WTC11 (cell line): ENCODE results near the gene DBH. TPM values are rescaled to one million over a fixed set of nuclear protein-coding genes. Genes with fewer than 3 reads are reported as not detected.

Experiments used
- ATAC-seq: fragments of 200-7000 bp; cut with Tn5 transposase; 2 replicates; pipeline ENCODE4 v1.10.0; 2021; ENCODE audit warnings: mild to moderate bottlenecking, moderate library complexity
- CTCF ChIA-PET: fragments of 300-600 bp; sonication (Branson Sonifier 250); formaldehyde crosslinking; loops from one replicate; lab custom pipeline; 2021; ENCODE audit warnings: antibody characterized with exemption; lab: Charles Lee
- POLR2A ChIA-PET: fragments of 350-600 bp; sonication (Branson Sonifier 250); formaldehyde crosslinking; loops from one replicate; lab custom pipeline; 2021; ENCODE audit warnings: antibody characterized with exemption; lab: Charles Lee
- DNase-seq: peaks from one replicate; pipeline ENCODE4 v3.0.0; 2021; ENCODE audit warnings: low spot score
- H3K27ac Mint-ChIP-seq: 2 replicates; pipeline ENCODE4 v1.8.0; 2021; ENCODE audit warnings: mixed read lengths
- H3K27me3 Mint-ChIP-seq: 2 replicates; pipeline ENCODE4 v1.8.0; 2021; ENCODE audit warnings: low read depth, mild to moderate bottlenecking, moderate library complexity, mixed read lengths
- H3K36me3 Mint-ChIP-seq: 2 replicates; pipeline ENCODE4 v1.8.0; 2021; ENCODE audit warnings: mixed read lengths
- H3K4me1 Mint-ChIP-seq: 2 replicates; pipeline ENCODE4 v1.8.0; 2022; ENCODE audit warnings: mixed read lengths
- H3K4me3 Mint-ChIP-seq: 2 replicates; pipeline ENCODE4 v1.8.0; 2021; ENCODE audit warnings: mild to moderate bottlenecking, moderate library complexity, mixed read lengths
- H3K9me3 Mint-ChIP-seq: 2 replicates; pipeline ENCODE4 v1.8.0; 2021; ENCODE audit warnings: mixed read lengths
- ELF4 ChIP-seq: sonication (generic); formaldehyde crosslinking; IDR thresholded peaks from 2 replicates; pipeline ENCODE4 v1.8.1; 2022; ENCODE audit warnings: low read depth, mild to moderate bottlenecking, moderate library complexity, missing genetic modification reagents
- EMX1 ChIP-seq: fragments of 250-450 bp; sonication (Bioruptor Pico); IDR thresholded peaks from 2 replicates; pipeline ENCODE4 v1.8.0; 2021; ENCODE audit warnings: mild to moderate bottlenecking
- FOXJ3 ChIP-seq: sonication (generic); formaldehyde crosslinking; IDR thresholded peaks from 2 replicates; pipeline ENCODE4 v1.9.0; 2021; ENCODE audit warnings: missing genetic modification reagents, mild to moderate bottlenecking, borderline replicate concordance
- KAT7 ChIP-seq: sonication (generic); formaldehyde crosslinking; IDR thresholded peaks from 2 replicates; pipeline ENCODE4 v1.8.1; 2023; ENCODE audit warnings: missing genetic modification reagents, mild to moderate bottlenecking, borderline replicate concordance
- NFATC4 ChIP-seq: fragments of 250-450 bp; sonication (Bioruptor Pico); IDR thresholded peaks from 2 replicates; pipeline ENCODE4 v1.9.0; 2021; ENCODE audit warnings: mild to moderate bottlenecking
- NFE2L1 ChIP-seq: sonication (generic); formaldehyde crosslinking; IDR thresholded peaks from 2 replicates; pipeline ENCODE4 v1.8.1; 2023; ENCODE audit warnings: missing genetic modification reagents
- NR1H2 ChIP-seq: sonication (generic); formaldehyde crosslinking; IDR thresholded peaks from 2 replicates; pipeline ENCODE4 v1.9.0; 2021; ENCODE audit warnings: mild to moderate bottlenecking, moderate library complexity, missing genetic modification reagents
- NR2C2 ChIP-seq: sonication (generic); formaldehyde crosslinking; IDR thresholded peaks from 2 replicates; pipeline ENCODE4 v1.8.0; 2022; ENCODE audit warnings: mild to moderate bottlenecking, missing genetic modification reagents
- OVOL2 ChIP-seq: fragments of 250-450 bp; sonication (Bioruptor Pico); IDR thresholded peaks from 2 replicates; pipeline ENCODE4 v1.9.0; 2021; ENCODE audit warnings: mild to moderate bottlenecking, borderline replicate concordance
- RORB ChIP-seq: fragments of 250-450 bp; sonication (Bioruptor Pico); IDR thresholded peaks from 2 replicates; pipeline ENCODE4 v1.9.0; 2021; ENCODE audit warnings: mild to moderate bottlenecking
- ZBTB21 ChIP-seq: sonication (generic); formaldehyde crosslinking; IDR thresholded peaks from 2 replicates; pipeline ENCODE4 v1.8.1; 2023; ENCODE audit warnings: mild to moderate bottlenecking, missing genetic modification reagents, borderline replicate concordance
- ZNF232 ChIP-seq: sonication (generic); formaldehyde crosslinking; IDR thresholded peaks from 2 replicates; pipeline ENCODE4 v1.8.0; 2022; ENCODE audit warnings: mild to moderate bottlenecking, missing genetic modification reagents
- ZNF671 ChIP-seq: fragments of 250-450 bp; sonication (Bioruptor Pico); IDR thresholded peaks from 2 replicates; pipeline ENCODE4 v1.8.0; 2021; ENCODE audit warnings: mild to moderate bottlenecking
- total RNA-seq: library from RNA; stranded (reverse); gene quantifications from 3 replicates; pipeline ENCODE4 v1.2.3, GENCODE V29; 2021
- TF ChIP-seq, protein P1 (sequence below): sonication (generic); formaldehyde crosslinking; IDR thresholded peaks from 2 replicates; pipeline ENCODE4 v1.8.1; 2023; ENCODE audit warnings: mild to moderate bottlenecking, missing genetic modification reagents
- TF ChIP-seq, protein P2 (sequence below): fragments of 250-450 bp; sonication (Bioruptor Pico); conservative IDR thresholded peaks from 2 replicates; pipeline ENCODE4 v1.9.0; 2021; ENCODE audit warnings: mild to moderate bottlenecking
- TF ChIP-seq, protein P3 (sequence below): sonication (generic); formaldehyde crosslinking; IDR thresholded peaks from 2 replicates; pipeline ENCODE4 v1.8.0; 2022; ENCODE audit warnings: missing genetic modification reagents
- TF ChIP-seq, protein P4 (sequence below): sonication (generic); formaldehyde crosslinking; IDR thresholded peaks from 2 replicates; pipeline ENCODE4 v1.8.1; 2022; ENCODE audit warnings: mild to moderate bottlenecking, moderate library complexity, missing genetic modification reagents
- TF ChIP-seq, protein P5 (sequence below): sonication (generic); formaldehyde crosslinking; IDR thresholded peaks from 2 replicates; pipeline ENCODE4 v1.8.0; 2022; ENCODE audit warnings: mild to moderate bottlenecking, missing genetic modification reagents

Gene DBH
- total RNA-seq, 1 experiment from 2014 or later, result 0.24 TPM

DNA sequence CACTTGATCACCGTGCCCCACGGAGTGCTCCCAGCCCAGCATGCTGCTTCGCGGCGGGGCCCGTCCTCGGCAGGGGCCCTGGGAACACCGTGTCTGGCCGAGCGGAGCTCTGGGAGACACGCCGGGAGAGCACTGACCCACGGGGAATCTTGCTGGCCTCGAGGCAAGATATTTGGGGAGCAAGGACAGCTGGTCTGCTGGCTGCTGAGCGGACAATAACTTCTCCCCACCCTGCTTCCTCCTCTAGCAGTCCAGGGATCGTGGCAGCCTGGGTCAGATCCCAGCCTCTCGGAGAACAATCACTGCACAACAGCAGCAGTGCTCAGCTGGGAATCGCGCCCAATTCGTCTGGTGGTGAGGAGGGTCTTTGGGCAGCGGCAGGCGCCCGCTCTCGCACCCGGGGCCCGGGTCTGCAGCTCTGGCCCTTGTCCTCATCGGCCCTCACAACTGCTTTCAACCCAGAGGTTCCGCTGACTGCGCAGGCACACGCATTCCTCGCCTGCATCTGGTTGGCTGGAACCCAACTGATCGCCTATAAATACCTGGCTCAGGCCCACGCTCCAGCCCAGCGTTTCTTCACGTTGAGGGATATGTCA lies 43.4 kb downstream of the DBH start:
- Mint-ChIP-seq H3K4me3 (no peak overlapping the region), H3K27me3 (no peaks in the 10 kb centered on the region), H3K27ac (no peak overlapping the region), H3K36me3 (no peaks in the 10 kb centered on the region), H3K4me1 (peaks cover 12% of the 10 kb centered on the region), H3K9me3 (no peaks in the 10 kb centered on the region)
- no peak for DNase-seq
- ChIA-PET POLR2A (no interaction called here), CTCF (interaction anchor here (1.6 kb wide), 1 partner anchor 63 kb away, joined by 4 read pairs; no protein-coding TSS in a partner anchor)
- no peak for ATAC-seq
- no peak for TF ChIP-seq ZNF671 (CRISPR knock-in tag)
- TF ChIP-seq, protein P1, sequence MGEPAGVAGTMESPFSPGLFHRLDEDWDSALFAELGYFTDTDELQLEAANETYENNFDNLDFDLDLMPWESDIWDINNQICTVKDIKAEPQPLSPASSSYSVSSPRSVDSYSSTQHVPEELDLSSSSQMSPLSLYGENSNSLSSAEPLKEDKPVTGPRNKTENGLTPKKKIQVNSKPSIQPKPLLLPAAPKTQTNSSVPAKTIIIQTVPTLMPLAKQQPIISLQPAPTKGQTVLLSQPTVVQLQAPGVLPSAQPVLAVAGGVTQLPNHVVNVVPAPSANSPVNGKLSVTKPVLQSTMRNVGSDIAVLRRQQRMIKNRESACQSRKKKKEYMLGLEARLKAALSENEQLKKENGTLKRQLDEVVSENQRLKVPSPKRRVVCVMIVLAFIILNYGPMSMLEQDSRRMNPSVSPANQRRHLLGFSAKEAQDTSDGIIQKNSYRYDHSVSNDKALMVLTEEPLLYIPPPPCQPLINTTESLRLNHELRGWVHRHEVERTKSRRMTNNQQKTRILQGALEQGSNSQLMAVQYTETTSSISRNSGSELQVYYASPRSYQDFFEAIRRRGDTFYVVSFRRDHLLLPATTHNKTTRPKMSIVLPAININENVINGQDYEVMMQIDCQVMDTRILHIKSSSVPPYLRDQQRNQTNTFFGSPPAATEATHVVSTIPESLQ (CRISPR knock-in tag), result no peak
- TF ChIP-seq, protein P2, sequence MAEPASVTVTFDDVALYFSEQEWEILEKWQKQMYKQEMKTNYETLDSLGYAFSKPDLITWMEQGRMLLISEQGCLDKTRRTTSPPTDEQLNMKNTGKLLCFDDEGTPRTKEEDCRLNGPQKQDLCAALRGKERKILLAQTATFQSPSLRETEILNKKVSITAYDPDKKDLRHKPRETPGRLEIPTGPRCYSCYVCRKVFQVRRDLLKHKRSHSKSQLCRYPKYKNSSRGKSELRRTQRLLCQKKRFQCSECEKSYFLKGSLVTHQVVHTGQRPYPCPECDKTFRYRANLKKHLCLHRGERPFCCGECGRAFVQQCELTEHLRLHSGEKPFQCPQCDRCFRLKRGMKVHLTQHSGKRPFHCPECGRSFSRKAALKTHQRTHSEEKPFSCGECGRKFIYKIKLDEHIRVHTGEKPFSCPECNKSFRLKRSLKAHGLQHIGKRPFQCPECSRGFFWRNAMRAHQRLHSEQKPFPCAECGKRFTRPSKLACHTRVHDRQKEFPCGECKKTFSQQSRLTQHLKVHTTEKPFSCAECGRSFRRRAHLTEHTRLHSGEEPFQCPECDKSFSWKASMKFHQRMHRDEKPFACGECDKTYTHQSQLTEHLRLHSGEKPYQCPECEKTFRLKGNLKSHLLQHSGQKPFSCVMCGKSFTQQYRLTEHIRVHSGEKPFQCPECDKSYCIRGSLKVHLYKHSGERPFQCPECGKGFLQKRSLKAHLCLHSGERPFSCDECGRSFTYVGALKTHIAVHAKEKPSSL, result no peak
- TF ChIP-seq, protein P3, sequence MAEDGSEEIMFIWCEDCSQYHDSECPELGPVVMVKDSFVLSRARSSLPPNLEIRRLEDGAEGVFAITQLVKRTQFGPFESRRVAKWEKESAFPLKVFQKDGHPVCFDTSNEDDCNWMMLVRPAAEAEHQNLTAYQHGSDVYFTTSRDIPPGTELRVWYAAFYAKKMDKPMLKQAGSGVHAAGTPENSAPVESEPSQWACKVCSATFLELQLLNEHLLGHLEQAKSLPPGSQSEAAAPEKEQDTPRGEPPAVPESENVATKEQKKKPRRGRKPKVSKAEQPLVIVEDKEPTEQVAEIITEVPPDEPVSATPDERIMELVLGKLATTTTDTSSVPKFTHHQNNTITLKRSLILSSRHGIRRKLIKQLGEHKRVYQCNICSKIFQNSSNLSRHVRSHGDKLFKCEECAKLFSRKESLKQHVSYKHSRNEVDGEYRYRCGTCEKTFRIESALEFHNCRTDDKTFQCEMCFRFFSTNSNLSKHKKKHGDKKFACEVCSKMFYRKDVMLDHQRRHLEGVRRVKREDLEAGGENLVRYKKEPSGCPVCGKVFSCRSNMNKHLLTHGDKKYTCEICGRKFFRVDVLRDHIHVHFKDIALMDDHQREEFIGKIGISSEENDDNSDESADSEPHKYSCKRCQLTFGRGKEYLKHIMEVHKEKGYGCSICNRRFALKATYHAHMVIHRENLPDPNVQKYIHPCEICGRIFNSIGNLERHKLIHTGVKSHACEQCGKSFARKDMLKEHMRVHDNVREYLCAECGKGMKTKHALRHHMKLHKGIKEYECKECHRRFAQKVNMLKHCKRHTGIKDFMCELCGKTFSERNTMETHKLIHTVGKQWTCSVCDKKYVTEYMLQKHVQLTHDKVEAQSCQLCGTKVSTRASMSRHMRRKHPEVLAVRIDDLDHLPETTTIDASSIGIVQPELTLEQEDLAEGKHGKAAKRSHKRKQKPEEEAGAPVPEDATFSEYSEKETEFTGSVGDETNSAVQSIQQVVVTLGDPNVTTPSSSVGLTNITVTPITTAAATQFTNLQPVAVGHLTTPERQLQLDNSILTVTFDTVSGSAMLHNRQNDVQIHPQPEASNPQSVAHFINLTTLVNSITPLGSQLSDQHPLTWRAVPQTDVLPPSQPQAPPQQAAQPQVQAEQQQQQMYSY, result no peak
- no peak for TF ChIP-seq NR1H2 (CRISPR knock-in tag)
- TF ChIP-seq ELF4 (CRISPR knock-in tag), result no peak
- no peak for TF ChIP-seq OVOL2 (CRISPR knock-in tag)
- TF ChIP-seq, protein P4, sequence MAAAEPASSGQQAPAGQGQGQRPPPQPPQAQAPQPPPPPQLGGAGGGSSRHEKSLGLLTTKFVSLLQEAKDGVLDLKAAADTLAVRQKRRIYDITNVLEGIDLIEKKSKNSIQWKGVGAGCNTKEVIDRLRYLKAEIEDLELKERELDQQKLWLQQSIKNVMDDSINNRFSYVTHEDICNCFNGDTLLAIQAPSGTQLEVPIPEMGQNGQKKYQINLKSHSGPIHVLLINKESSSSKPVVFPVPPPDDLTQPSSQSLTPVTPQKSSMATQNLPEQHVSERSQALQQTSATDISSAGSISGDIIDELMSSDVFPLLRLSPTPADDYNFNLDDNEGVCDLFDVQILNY, result no peak
- TF ChIP-seq EMX1 (CRISPR knock-in tag), result no peak
- no peak for TF ChIP-seq NR2C2
- no peak for TF ChIP-seq ZNF232 (CRISPR knock-in tag)

DNA sequence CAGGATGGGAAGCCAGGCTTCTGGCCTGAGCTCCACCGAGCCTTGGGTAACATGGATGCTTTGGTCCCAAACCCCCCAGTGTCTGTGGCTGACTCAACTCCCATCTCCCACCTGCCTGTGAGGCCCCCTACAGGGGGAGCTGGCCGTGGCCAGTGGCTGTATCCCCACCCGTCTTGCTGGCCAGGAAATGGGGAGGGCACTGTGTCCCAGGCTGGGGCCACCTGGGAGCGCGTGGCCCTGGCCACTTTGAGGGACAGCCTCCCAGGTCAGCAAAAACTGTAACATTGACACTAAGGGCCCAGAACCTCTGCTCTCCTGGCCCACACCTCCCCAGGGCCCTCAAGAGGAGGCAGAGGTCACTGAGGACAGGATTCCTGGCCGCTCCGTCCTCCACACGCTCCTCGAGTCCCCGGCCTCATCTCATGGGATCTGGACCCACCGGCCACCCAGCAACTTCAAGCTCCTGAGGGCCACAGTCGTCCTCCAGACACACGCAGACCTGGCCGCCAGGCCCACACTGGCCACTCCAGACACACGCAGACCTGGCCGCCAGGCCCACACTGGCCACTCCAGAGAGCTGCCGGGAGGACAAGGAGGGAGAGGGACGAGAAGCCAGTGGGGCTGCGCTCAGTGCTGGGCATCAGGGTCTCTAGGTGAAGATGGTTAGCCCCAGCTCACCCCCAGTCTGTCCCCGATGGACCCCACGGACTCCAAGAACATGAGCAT lies 44.2 kb downstream of the DBH start:
- Mint-ChIP-seq H3K4me1 (peaks cover 6% of the 10 kb centered on the region), H3K4me3 (no peak overlapping the region), H3K27ac (no peak overlapping the region; the same call in 1 of the 2 replicates), H3K9me3 (no peaks in the 10 kb centered on the region), H3K27me3 (no peaks in the 10 kb centered on the region), H3K36me3 (no peaks in the 10 kb centered on the region)
- TF ChIP-seq, protein P2, result no peak
- TF ChIP-seq, protein P5, sequence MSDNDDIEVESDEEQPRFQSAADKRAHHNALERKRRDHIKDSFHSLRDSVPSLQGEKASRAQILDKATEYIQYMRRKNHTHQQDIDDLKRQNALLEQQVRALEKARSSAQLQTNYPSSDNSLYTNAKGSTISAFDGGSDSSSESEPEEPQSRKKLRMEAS (CRISPR knock-in tag), result no peak
- TF ChIP-seq FOXJ3 (CRISPR knock-in tag) (no peak), ZBTB21 (CRISPR knock-in tag) (no peak), NFE2L1 (CRISPR knock-in tag) (no peak), RORB (no peak), NFATC4 (CRISPR knock-in tag) (no peak), KAT7 (CRISPR knock-in tag) (no peak)
- ChIA-PET POLR2A (no interaction called here), CTCF (interaction anchor here (1.6 kb wide), 1 partner anchor 63 kb away, joined by 4 read pairs; no protein-coding TSS in a partner anchor)
- no peak for DNase-seq
- no peak for ATAC-seq
